Bronchial epithelial cell (primary cell): ENCODE measurements around the gene EFNA2. TPM values are rescaled to one million over a fixed set of nuclear protein-coding genes. Genes with fewer than 3 reads are reported as not detected.

Source experiments
- DNase-seq: peaks from one replicate; pipeline ENCODE4 v3.0.0-alpha.2; 2010; ENCODE audit warnings: low read depth
- FAIRE-seq: peaks from 2 replicates; lab custom pipeline; 2011; peaks lifted over from hg19 to GRCh38; lab: Jason Lieb, UNC
- H3K27me3 ChIP-seq: 2 replicates; pipeline ENCODE4 v1.5.1; 2011; ENCODE audit warnings: low read length; ENCODE audit not compliant: control insufficient read depth, insufficient read depth
- H3K36me3 ChIP-seq: 2 replicates; pipeline ENCODE4 v1.5.1; 2011; ENCODE audit warnings: low read length; ENCODE audit not compliant: control insufficient read depth, insufficient read depth
- H3K4me3 ChIP-seq: 2 replicates; pipeline ENCODE4 v1.5.1; 2011; ENCODE audit warnings: mild to moderate bottlenecking, low read depth, low read length, control low read depth
- total RNA-seq: library from RNA; depleted of rRNA; stranded (reverse); fragments of >200 nt; gene quantifications from 2 replicates; pipeline ENCODE4 v1.2.1, GENCODE V29; 2014
- TF ChIP-seq, protein P1 (sequence below): IDR thresholded peaks from 2 replicates; pipeline ENCODE4 v1.5.1; 2011; ENCODE audit warnings: mild to moderate bottlenecking, moderate library complexity, low read length, control low read depth, inconsistent platforms; ENCODE audit not compliant: insufficient read depth, severe bottlenecking

The EFNA2 gene
- total RNA-seq, 1 donor from 2014 or later, result not detected

DNA sequence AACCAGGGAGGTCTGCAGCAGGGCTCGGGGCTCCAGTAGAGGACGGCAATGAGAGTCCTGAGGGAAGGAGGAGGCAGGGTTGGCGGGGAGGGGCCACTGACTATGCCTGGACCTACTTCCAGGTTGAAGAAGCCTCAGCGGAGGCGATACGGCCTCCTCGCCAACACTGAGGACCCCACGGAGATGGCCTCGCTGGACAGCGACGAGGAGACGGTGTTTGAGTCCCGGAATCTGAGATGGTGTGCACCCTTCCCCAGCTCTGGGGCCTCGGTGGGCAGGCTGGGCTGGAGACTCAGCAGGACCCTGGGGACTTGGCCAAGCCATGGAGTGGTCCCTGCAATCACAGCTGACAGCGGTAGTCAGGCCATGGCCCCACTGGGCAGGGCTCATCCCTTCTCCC lies 8.6 kb upstream of the EFNA2 start:
- FAIRE-seq, result no peak
- Histone ChIP-seq H3K27me3 (no peaks in the 10 kb centered on the region), H3K36me3 (peaks cover 32% of the 10 kb centered on the region), H3K4me3 (no peak overlapping the region)
- no peak for DNase-seq
- TF ChIP-seq, protein P1, sequence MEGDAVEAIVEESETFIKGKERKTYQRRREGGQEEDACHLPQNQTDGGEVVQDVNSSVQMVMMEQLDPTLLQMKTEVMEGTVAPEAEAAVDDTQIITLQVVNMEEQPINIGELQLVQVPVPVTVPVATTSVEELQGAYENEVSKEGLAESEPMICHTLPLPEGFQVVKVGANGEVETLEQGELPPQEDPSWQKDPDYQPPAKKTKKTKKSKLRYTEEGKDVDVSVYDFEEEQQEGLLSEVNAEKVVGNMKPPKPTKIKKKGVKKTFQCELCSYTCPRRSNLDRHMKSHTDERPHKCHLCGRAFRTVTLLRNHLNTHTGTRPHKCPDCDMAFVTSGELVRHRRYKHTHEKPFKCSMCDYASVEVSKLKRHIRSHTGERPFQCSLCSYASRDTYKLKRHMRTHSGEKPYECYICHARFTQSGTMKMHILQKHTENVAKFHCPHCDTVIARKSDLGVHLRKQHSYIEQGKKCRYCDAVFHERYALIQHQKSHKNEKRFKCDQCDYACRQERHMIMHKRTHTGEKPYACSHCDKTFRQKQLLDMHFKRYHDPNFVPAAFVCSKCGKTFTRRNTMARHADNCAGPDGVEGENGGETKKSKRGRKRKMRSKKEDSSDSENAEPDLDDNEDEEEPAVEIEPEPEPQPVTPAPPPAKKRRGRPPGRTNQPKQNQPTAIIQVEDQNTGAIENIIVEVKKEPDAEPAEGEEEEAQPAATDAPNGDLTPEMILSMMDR, result no peak

DNA sequence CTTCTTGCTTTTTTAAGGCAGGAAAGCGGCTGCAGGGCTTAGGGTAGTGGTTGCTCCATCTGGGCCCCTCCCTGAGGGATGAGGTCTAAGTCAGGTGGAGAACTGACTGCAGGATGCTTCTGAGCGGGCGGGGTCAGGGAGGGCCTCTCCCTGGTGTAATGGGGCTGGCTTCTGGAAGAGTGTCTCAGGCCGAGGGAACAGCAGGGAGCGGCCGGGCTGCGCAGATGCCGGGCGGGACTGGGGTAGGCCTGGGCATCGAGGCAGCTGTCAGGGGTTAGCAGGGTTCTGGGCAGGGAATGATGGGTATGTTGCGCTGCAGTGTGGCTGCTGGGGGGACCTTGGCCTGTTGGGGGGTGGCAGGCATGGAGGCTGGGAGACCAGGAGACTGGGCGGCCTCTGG lies 7.6 kb upstream of the EFNA2 start:
- FAIRE-seq (no peak), DNase-seq (no peak)
- H3K36me3 ChIP-seq, result peaks cover 24% of the 10 kb centered on the region
- H3K27me3 ChIP-seq, result no peaks in the 10 kb centered on the region
- no peak overlapping the region for H3K4me3 ChIP-seq
- TF ChIP-seq, protein P1, result no peak

DNA sequence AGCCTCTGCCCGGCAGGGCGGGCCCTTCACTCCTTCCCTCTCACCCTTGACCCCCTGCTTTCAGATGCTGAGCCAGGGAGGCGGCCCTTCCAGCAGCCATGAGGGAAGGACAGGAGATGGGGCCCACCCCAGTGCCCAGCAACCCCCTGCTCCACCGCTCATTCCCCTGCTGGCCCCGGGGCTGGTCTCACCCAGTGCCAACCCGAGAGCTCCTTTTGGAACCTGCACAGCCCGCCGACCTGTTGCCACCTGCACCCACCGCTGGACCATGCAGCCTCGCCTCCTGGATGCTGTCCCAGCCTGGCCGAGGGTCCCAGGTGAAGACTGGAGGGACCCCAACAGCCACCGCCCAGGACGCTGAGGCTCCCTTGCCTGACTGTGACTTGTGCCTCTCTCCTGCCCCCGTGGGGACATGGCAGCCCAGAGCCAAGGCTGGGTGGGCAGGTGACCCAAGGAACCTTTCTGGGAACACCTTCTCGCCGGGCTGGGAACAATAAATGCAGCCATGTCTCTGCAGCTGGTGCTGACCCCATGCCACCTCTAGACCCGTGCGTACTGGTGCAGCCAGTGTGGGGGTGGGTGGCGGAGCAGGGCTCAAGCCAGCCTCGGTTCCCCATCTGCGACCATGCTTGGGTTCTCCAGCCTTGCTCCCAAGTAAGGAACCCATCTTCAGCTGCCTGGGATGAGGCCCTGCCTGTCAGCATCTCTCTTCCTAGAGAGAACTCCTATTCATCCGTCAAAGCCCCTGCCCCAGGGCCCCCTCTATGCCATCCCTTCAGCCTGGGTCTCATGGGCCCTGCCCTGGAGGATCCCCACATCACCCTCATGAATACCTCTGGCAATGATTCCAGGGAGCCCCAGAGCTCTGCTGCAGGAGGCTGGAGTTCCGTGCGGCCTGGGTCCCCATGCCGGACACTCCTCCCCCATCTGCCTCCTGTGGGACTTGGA lies 6.7 kb upstream of the EFNA2 start:
- DNase-seq (no peak), FAIRE-seq (peak; percentile 81)
- H3K4me3 ChIP-seq, result no peak overlapping the region
- H3K36me3 ChIP-seq, result peaks cover 18% of the 10 kb centered on the region
- H3K27me3 ChIP-seq, result no peaks in the 10 kb centered on the region
- TF ChIP-seq, protein P1, result no peak

DNA sequence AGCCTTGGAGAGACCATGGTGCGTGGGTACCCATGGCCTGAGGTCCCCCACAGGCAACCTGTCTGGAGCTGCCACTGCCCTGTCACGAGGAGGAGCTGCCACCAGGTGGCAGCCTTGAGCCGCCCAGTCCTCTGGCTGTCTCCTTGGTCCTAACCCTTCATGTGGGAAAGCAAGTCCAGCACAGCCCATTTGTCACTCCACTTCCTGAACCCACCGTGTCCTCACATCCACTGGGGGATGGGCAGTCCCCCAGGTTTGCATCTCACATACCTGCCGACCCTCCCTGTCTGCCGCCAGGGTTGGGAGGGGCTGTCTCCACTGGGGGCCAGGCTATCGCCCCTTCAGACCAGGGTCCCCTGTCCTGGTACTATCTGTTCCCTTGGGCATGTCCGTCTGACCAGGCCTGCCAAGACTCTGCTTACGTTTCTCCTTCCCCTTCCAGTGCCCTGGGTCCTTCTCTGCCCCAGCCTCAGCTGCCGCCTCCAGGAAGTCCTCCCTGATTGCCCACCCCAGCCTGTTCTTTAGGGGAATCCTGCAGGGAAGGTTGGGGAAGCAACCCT lies 5.8 kb upstream of the EFNA2 start:
- DNase-seq (peak; percentile 71), FAIRE-seq (peak; percentile 90)
- TF ChIP-seq, protein P1, result peak; percentile 99
- peaks cover 6% of the 10 kb centered on the region for H3K27me3 ChIP-seq
- no peak overlapping the region for H3K4me3 ChIP-seq
- H3K36me3 ChIP-seq, result peaks cover 14% of the 10 kb centered on the region

DNA sequence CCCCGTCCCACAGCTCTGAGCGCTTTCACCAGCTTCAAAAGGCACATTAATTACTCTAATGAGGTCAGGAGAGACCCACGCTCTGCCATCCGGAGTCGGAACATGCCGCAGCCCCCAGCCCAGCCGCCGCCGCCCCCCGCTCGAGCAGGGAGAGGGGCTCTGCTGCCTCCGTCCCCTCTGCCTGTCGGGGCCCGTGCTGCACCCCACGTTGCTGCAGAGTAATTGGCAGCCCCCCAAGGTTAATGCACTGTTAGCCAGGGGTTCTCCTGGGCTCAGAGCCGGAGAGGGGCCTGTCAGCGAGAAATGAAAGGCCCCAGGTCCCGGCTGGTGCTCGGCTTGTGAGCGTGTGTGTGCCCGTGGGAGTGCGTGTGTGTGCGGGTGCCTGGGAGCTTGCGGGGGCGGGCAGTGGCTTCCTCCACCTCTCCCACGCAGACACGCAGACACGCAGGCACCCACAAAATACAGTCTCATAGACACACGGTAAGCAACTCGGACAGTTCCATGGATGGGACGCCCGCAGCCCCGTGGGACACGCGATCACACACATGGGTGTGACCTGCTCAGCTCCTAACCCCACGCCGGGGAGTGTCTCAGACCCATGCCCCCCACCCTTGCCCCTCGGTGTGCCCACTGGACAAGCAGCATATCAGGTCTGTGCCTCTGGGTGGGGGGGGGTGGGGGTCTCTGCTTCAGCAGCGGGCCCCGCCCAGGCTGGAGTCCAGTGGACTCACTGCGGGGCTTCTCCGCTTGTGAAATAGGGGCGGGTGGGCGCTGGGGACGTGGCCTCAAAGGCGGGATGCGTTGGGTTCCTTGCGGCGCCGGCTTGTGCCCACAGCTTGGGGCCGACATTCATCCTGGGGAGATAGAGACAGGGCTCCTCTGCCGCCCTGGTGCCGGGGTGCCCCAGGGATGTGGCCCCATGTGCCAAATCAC lies 4.8 kb upstream of the EFNA2 start:
- DNase-seq, result no peak
- peaks cover 13% of the 10 kb centered on the region for H3K36me3 ChIP-seq
- H3K27me3 ChIP-seq, result peaks cover 11% of the 10 kb centered on the region
- TF ChIP-seq, protein P1, result no peak
- no peak for FAIRE-seq
- H3K4me3 ChIP-seq, result no peak overlapping the region
